Stromal cell of bone marrow (primary cell): ENCODE data around the gene C11orf21.
A peak's percentile ranks its signal among the peaks of the same experiment; 100 is the strongest.

ENCODE experiments used
- DNase-seq: peaks from one replicate; pipeline ENCODE4 v3.0.0-alpha.2; 2012; ENCODE audit warnings: low read depth

Gene C11orf21

DNA sequence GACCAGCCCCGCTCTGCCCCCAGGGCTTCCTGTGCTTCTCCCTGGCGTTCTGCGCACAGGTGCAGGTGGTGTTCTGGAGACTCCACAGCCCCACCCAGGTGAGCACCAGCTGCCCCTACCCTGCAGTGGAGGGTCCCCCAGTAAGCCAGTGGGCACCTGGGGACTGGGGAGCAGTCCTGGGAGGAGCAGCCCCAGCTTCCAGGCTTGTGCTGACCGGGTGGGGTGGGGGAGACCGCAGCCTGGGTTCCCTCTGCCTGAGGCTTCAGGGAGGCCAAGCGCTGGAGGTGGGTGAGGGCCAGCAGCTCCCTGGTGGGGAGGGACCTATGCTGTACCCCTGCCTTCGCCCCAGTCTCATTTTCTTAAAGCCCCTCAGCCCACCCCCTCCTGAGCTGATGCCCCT is 7.0 kb upstream of the C11orf21 start:
- DNase-seq: no peak

GRCh38 chr11:2307501-2308331 is 6.0 kb upstream of the C11orf21 start:
- DNase-seq: no peak

DNA sequence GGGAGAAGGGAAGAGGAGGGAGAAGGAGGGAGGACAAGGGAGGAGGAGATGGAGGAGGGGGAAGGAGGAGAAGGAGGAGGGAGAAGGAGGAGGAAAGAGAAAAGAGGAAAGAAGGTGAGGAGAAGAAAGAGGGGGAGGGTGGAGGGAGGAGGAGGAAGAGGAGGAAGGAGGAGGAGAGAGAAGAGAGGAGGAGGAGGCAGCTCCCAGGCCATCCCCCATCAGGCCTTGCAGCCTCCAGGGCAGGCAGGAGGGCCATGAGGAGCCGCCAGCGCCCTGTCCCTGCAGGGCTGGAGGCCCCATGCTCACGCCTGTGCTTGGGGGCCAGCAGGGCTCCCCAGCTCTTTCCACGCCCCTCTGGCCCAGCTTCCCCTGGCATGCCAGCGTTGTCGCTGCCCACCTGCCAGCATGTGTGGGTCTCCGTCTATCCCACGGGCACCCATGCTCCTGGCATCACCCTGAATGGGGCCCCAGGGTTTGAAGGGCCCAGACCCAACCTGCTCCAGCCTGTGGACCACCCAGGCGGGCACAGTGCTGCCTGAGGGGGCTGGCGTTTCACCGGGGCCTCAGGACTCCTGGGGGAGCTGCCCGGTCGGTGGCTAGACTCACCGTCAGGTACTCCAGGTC is 5.3 kb upstream of the C11orf21 start:
- DNase-seq: no peak

GRCh38 chr11:2306452-2306823 is 4.7 kb upstream of the C11orf21 start:
- DNase-seq: peak; percentile 76

DNA sequence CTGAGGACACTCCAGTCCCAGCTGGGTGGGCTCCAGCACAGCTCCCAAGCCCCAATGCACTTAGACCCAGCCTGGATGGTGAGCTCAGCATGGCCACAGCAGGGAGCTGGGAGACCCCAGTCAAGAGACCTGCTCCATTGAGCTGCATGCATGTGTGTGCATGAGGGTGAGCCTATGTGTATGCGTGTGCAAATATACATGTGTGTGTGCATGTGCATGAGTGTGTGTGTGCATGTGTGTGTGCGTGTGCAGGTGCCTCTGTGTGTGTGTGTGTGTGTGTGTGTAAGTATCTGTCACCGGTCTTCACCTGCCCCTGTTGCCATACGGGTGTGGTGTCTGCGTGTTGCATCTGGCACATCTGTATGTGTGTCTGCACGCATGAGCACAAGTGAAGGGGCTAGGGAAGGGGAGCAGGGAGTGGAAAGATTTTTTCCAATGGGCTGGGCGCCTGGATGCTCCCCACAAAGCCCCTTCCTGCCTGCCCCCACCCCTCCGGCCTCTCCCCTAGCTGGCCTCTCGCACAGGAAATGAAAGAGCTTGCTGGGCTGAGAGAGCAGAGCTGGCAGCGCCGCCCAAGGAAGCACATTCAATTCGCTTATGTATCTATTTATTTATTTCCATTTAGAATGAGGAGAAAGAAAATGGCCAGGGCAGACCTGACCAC is 4.2 kb upstream of the C11orf21 start:
- peak; percentile 24 for DNase-seq

DNA sequence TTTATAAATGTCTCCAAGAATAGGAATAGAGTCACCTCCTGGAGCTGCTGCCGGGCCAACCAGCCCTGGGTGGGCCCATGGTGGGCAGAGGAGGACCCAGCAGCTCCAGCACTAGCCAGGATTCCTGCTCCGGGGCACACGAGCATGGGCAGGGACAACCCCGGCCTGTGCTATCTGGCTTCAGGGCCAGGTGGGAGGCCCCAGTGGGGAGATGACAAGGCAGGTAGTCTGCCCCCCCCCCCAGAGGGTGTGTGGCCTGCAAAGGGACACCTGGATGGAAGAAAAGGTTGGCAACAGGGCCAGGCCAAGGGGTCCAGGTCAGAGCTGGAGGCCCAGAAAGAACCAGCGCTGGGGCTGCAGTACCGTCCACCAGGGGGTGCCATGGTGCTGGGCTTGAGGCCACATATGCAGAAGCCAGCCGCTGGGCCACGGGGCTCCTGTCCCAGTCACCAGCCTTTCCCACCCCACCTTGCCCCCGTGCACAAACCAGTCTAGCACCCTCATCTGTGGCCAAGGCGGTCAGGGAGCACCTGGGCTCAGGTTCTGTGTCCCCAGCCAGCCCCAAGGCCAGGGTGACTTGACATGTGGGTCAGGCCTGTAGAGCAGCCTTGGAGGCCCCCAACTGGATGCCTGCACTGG is 3.5 kb upstream of the C11orf21 start:
- DNase-seq: peak; percentile 37

GRCh38 chr11:2304506-2305139 is 2.9 kb upstream of the C11orf21 start:
- DNase-seq: no peak

DNA sequence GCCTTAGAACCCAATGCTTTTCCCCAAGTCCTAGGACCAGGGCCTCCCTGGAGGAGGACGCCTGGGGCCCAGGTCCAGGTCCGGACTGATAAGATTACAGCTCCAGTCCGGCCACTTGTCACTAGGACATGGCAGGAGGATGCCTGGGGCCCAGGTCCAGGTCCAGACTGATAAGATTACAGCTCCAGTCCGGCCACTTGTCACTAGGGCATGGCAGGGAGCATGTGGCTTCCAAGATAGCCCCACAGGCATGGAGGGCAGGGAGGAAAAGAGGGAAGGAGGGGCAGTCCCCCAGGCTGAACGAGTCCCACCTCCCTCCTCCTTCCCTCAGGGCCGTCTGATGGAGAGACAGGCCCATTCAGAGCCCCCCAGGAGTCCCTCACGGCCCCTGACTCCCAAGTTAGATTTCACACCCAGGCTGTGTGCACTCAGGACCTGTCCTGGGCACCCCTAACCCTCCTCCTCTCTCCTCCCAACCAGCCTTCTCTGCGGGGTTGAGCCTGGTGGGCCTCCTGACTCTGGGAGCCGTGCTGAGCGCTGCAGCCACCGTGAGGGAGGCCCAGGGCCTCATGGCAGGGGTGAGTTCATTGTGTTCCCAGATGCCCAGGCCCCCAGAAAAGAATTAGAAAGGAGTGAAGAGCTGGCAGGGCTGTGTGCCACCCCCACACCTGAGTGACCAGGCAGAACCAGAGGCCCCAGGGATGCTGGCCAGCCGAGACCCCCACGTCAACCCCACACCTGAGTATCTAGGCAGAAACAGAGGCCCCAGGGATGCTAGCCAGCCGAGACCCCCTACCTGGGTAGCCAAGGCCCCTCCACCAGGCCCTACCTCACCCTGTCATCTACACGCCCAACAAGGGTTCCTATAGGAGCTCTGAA is 2.1 kb upstream of the C11orf21 start:
- DNase-seq: no peak

GRCh38 chr11:2302896-2303626 is 1.3 kb upstream of the C11orf21 start:
- no peak for DNase-seq

DNA sequence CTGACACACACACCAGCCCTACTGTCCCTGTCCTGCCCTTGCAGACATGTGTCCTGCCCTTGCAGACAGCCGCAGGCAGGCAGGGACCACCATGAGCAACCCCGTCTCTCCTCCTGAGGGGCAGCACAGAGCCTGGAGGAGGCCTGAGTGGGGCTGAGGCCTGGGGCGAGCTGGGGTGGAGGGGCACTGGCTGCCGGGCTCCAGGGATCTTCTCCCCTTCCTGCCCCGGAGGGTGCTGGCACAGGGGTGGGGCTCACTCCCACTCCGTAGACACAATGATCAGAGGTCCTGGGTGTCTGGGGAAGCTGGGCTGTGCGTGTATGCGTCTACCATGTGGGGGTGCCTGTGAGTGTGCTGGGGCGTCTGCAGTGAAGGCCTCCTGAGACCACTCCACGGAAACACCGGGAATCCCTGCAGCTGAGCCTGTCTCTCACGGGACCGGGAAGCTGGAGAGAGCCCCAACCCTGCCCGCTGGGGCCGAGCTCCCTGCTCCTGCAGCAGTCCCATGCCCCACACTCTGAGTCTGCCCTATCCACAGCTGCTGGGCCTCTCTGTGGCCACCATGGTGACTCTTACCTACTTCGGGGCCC is 683 bp upstream of the C11orf21 start:
- DNase-seq: no peak

DNA sequence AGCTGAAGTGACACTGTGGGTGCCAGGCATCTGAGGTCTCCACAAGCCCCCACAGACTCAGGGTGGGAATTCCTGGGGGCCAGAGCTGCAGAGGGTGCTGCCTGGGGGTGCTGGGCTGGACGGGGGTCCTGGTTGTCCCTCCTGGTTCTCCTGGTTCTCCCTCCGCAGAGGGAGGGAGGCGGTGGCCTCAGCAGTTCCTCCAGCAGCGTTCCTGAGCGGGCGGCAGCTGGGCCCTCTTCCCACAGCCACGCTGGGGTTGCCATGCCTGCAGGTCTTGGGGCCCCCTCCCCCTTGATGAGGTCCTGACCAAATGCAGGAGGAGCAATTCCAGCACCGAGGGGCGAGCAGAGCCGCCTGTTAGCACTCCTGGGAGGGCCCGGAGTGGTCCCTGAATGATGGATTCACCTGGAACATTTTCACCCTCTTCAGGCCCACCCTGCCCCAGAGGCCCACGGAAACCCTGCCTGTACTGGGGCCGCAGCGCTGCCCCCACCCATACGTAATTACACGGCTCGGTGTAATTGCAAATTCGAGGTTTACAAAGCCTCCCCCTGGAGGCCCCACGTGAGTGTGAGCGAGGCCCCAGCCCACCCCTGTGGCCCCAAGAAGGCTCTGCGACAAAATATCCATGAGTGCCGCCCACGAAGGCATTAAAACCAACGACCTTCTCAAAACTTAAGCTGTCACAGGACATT is 635 bp downstream of the C11orf21 start:
- no peak for DNase-seq

- no peak for DNase-seq
Measured at GRCh38 chr11:2300290-2300935, 1.3 kb downstream of the C11orf21 start.

DNA sequence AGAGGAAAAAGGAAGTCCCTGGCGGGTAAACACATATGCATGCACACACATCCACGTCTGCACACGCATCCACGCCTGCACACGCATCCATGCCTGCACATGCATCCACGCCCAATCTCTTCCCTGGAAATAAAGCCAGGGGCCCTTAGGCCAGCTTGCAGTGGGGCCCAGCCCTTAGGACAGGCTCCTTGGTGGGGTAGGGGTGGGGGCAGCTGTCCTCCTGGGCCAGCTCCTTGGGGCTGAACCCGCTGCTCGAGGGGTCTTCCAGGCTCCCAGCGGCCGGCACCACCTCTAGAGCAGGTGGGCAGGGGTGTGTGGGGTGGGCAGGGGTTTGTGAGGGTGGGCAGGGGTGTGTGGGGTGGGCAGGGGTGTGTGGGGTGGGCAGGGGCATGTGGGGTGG is 1.9 kb downstream of the C11orf21 start:
- no peak for DNase-seq

- DNase-seq: no peak
Measured at GRCh38 chr11:2298795-2299761, 2.6 kb downstream of the C11orf21 start.

GRCh38 chr11:2298131-2298794 is 3.5 kb downstream of the C11orf21 start:
- no peak for DNase-seq

DNA sequence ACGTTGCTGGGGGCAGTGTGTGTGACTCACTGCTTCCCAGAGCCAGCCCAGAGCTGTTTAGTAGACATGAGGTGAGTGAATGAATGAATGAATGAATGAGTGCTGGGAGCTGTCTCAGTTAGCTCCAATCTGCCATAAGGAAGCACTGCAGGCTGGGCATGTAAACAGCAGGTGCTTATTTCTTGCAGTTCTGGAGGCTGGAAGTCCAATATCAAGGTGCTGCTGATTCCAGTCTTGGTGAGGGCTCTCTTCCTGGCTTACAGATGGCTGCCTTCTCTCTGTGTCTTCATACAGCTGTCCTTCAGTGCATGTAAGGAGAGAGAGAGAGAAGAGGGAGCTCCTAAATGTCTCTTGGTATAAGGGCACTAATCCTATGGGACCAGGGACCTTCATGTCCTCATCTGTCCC is 4.1 kb downstream of the C11orf21 start:
- no peak for DNase-seq

DNA sequence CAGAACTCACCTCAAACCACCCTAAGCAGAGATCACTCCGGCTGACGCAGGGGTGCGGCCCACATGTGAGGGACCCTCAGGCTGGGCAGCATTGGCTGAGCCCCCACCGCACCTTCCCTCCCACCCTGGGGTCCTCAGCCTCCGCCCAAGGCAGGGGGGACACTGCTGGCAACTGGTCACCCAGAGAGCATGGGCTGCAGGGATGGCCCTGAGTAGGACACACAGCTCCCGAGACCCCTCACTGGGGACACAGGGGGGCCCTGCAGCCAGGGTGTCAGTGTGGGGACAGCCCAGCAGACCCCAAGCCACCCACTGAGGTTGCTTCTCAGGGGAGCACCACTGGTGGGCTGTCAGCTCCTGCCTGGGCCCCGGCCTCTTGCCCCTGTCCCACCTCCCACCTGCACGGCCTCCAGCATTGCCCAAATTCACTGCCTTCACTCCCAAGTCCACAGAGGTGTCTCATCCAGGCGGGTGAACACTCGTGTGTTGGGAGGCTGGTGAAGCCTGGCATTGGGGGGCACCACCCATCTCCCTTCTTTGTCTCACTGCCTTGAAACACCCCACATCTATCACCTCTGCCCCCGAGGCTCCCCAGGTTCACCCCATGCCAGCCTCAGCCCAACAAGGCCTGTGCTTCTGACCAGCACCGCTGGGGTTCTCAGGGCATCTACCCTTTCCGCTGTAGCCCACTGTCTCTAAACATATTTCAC is 4.7 kb downstream of the C11orf21 start:
- DNase-seq: no peak
